Ureter (tissue), 1 donor: ENCODE measurements around the gene CCND3. TPM values are rescaled to one million over a fixed set of nuclear protein-coding genes. Genes with fewer than 3 reads are reported as not detected.

ENCODE experiments used
- DNase-seq: peaks from one replicate; pipeline ENCODE4 v3.0.0-alpha.2; 2020; ENCODE audit warnings: low spot score
- total RNA-seq: library from RNA; stranded (reverse); gene quantifications from one replicate; pipeline ENCODE4 v1.2.4, GENCODE V29; 2023
- donor health status: DM: yes; HTN: yes; CAD: no.

Gene CCND3
- 69.1 TPM for total RNA-seq

- DNase-seq = peak; percentile 89
Measured at GRCh38 chr6:41941280-41942066, at the start of gene CCND3. CCND3 (minus strand) TSS chr6:41941808; CDS start chr6:41941649, 159 bp downstream.

- DNase-seq = no peak
Measured at GRCh38 chr6:41986339-41986738, 44.7 kb upstream of the CCND3 start.

GRCh38 chr6:41984623-41985022 is 43.0 kb upstream of the CCND3 start:
- DNase-seq = no peak

- no peak for DNase-seq
Measured at GRCh38 chr6:41976794-41977484, 35.3 kb upstream of the CCND3 start.

- no peak for DNase-seq
Measured at GRCh38 chr6:41975276-41975675, 33.7 kb upstream of the CCND3 start.

- no peak for DNase-seq
Measured at GRCh38 chr6:41974281-41974825, 32.7 kb upstream of the CCND3 start.

GRCh38 chr6:41972826-41973225 is 31.2 kb upstream of the CCND3 start:
- DNase-seq = no peak

- DNase-seq = no peak
Measured at GRCh38 chr6:41970436-41970846, 28.8 kb upstream of the CCND3 start.

- DNase-seq = peak; percentile 48
Measured at GRCh38 chr6:41967312-41968287, 26.0 kb upstream of the CCND3 start.

- DNase-seq = no peak
Measured at GRCh38 chr6:41966961-41967311, 25.3 kb upstream of the CCND3 start.

GRCh38 chr6:41966214-41966920 is 24.8 kb upstream of the CCND3 start:
- DNase-seq = no peak

- no peak for DNase-seq
Measured at GRCh38 chr6:41965429-41966213, 24.0 kb upstream of the CCND3 start.

GRCh38 chr6:41964201-41964887 is 22.7 kb upstream of the CCND3 start:
- DNase-seq = no peak

- no peak for DNase-seq
Measured at GRCh38 chr6:41963371-41963770, 21.8 kb upstream of the CCND3 start.

- no peak for DNase-seq
Measured at GRCh38 chr6:41960028-41960427, 18.4 kb upstream of the CCND3 start.

- DNase-seq = no peak
Measured at GRCh38 chr6:41958022-41958856, 16.6 kb upstream of the CCND3 start.

GRCh38 chr6:41957117-41957516 is 15.5 kb upstream of the CCND3 start:
- no peak for DNase-seq

- DNase-seq = no peak
Measured at GRCh38 chr6:41955412-41955811, 13.8 kb upstream of the CCND3 start.

- no peak for DNase-seq
Measured at GRCh38 chr6:41954668-41955067, 13.1 kb upstream of the CCND3 start.
